Measurements from ENCODE around the gene LRPAP1. TPM values are rescaled to one million over a fixed set of nuclear protein-coding genes. Genes with fewer than 3 reads are reported as not detected.

Gene LRPAP1
- total RNA-seq, 1 donor from 2014 or later, result 53.7 TPM

GRCh38 chr4:3532751-3533422, 665 bp upstream of the LRPAP1 start:
- FAIRE-seq (no peak), DNase-seq (ENCODE audit: low read depth) (no peak)
- Histone ChIP-seq H3K27me3 (ENCODE audit: control insufficient read depth, insufficient read depth, low read length) (no peaks in the 10 kb centered on the region), H3K36me3 (ENCODE audit: control insufficient read depth, insufficient read depth, low read length) (peaks cover 15% of the 10 kb centered on the region), H3K4me3 (ENCODE audit: low read depth, low read length) (peak overlapping the region; percentile 91)
- no peak for TF ChIP-seq CTCF (IDR thresholded peaks at IDR 0.05; ENCODE audit: insufficient read depth, low read length, severe bottlenecking)

- H3K27me3 ChIP-seq (ENCODE audit: control insufficient read depth, insufficient read depth, low read length), result no peaks in the 10 kb centered on the region
- TF ChIP-seq CTCF (IDR thresholded peaks at IDR 0.05; ENCODE audit: insufficient read depth, low read length, severe bottlenecking), result no peak
- peak overlapping the region; percentile 91 for H3K4me3 ChIP-seq (ENCODE audit: low read depth, low read length)
- DNase-seq (ENCODE audit: low read depth) (peak; percentile 57), FAIRE-seq (no peak)
- H3K36me3 ChIP-seq (ENCODE audit: control insufficient read depth, insufficient read depth, low read length), result peaks cover 23% of the 10 kb centered on the region
Measured at GRCh38 chr4:3531318-3531878, 824 bp downstream of the LRPAP1 start.

GRCh38 chr4:3530663-3531254, 1.5 kb downstream of the LRPAP1 start:
- DNase-seq (ENCODE audit: low read depth), result no peak
- no peak for TF ChIP-seq CTCF (IDR thresholded peaks at IDR 0.05; ENCODE audit: insufficient read depth, low read length, severe bottlenecking)
- Histone ChIP-seq H3K4me3 (ENCODE audit: low read depth, low read length) (peak overlapping the region; percentile 91), H3K27me3 (ENCODE audit: control insufficient read depth, insufficient read depth, low read length) (no peaks in the 10 kb centered on the region), H3K36me3 (ENCODE audit: control insufficient read depth, insufficient read depth, low read length) (peaks cover 26% of the 10 kb centered on the region)
- FAIRE-seq, result no peak

- Histone ChIP-seq H3K36me3 (ENCODE audit: control insufficient read depth, insufficient read depth, low read length) (peaks cover 27% of the 10 kb centered on the region), H3K4me3 (ENCODE audit: low read depth, low read length) (no peak overlapping the region), H3K27me3 (ENCODE audit: control insufficient read depth, insufficient read depth, low read length) (no peaks in the 10 kb centered on the region)
- DNase-seq (ENCODE audit: low read depth) (no peak), FAIRE-seq (no peak)
- no peak for TF ChIP-seq CTCF (IDR thresholded peaks at IDR 0.05; ENCODE audit: insufficient read depth, low read length, severe bottlenecking)
Measured at GRCh38 chr4:3530051-3530450, 2.2 kb downstream of the LRPAP1 start.

- FAIRE-seq (no peak), DNase-seq (ENCODE audit: low read depth) (no peak)
- H3K4me3 ChIP-seq (ENCODE audit: low read depth, low read length), result no peak overlapping the region
- no peaks in the 10 kb centered on the region for H3K27me3 ChIP-seq (ENCODE audit: control insufficient read depth, insufficient read depth, low read length)
- H3K36me3 ChIP-seq (ENCODE audit: control insufficient read depth, insufficient read depth, low read length), result peaks cover 34% of the 10 kb centered on the region
- TF ChIP-seq CTCF (IDR thresholded peaks at IDR 0.05; ENCODE audit: insufficient read depth, low read length, severe bottlenecking), result no peak
Measured at GRCh38 chr4:3529363-3529762, 2.9 kb downstream of the LRPAP1 start.

Data from bronchial epithelial cell (primary cell).